K562 (cell line): Measurements from ENCODE around the gene ATAD3B. TPM values are rescaled to one million over a fixed set of nuclear protein-coding genes. Genes with fewer than 3 reads are reported as not detected.

Experiments used
- AFF4 ChIP-seq: sonication (generic); formaldehyde crosslinking; IDR thresholded peaks from 2 replicates; pipeline ENCODE4 v1.8.0; 2023; ENCODE audit warnings: mild to moderate bottlenecking, missing genetic modification reagents
- ARID3A ChIP-seq: IDR thresholded peaks from 2 replicates; pipeline ENCODE4 v1.6.1; 2012; ENCODE audit warnings: low read depth, low read length, improper control_type of control experiment, borderline replicate concordance
- CBX1 ChIP-seq: sonication (generic); IDR thresholded peaks from 2 replicates; pipeline ENCODE4 v1.6.1; 2016; ENCODE audit warnings: antibody characterized with exemption, low read depth, mild to moderate bottlenecking
- FIP1L1 ChIP-seq: fragments of 200-400 bp; formaldehyde crosslinking; IDR thresholded peaks from 2 replicates; pipeline ENCODE4 v1.6.1; 2018; ENCODE audit warnings: mild to moderate bottlenecking, low read depth, low read length; ENCODE audit not compliant: poor library complexity, severe bottlenecking
- HDAC1 ChIP-seq, 2 experiments: fragments of 450-650 bp; IDR thresholded peaks; 2 replicates each; pipeline ENCODE4 v1.6.1; 2016 to 2017; ENCODE audit warnings: inconsistent platforms in 1 of 2, mild to moderate bottlenecking in 1 of 2, moderate library complexity in 1 of 2
- KLF6 ChIP-seq: fragments of 250-450 bp; sonication (Bioruptor Pico); IDR thresholded peaks from 2 replicates; pipeline ENCODE4 v1.4.0; 2020; ENCODE audit warnings: mild to moderate bottlenecking, moderate library complexity, borderline replicate concordance
- NFE2 ChIP-seq: IDR thresholded peaks from 2 replicates; pipeline ENCODE4 v1.6.1; 2014; ENCODE audit warnings: antibody characterized with exemption, low read depth
- POLR2AphosphoS5 ChIP-seq: IDR thresholded peaks from 2 replicates; pipeline ENCODE4 v1.6.1; 2011; ENCODE audit warnings: mild to moderate bottlenecking, low read depth, low read length, moderate library complexity; ENCODE audit not compliant: control insufficient read depth, insufficient read depth
- SLC30A9 ChIP-seq: fragments of 250-450 bp; sonication (Bioruptor Pico); IDR thresholded peaks from 2 replicates; pipeline ENCODE4 v1.8.0; 2022; ENCODE audit warnings: mild to moderate bottlenecking, moderate library complexity
- SNIP1 ChIP-seq: fragments of 450-650 bp; IDR thresholded peaks from 2 replicates; pipeline ENCODE4 v1.7.1; 2017; ENCODE audit warnings: low read depth, mild to moderate bottlenecking
- ZNF184 ChIP-seq: sonication (generic); formaldehyde crosslinking; IDR thresholded peaks from 2 replicates; pipeline ENCODE4 v1.5.0; 2020; ENCODE audit warnings: missing genetic modification reagents
- ZNF24 ChIP-seq: fragments of 450-650 bp; IDR thresholded peaks from 2 replicates; pipeline ENCODE4 v1.6.1; 2016
- ZNF277 ChIP-seq: fragments of 250-450 bp; sonication (Bioruptor Pico); IDR thresholded peaks from 2 replicates; pipeline ENCODE4 v1.8.0; 2022; ENCODE audit warnings: inconsistent platforms, mild to moderate bottlenecking, moderate library complexity, borderline replicate concordance
- ZNF431 ChIP-seq: sonication (generic); formaldehyde crosslinking; IDR thresholded peaks from 2 replicates; pipeline ENCODE4 v1.8.0; 2022; ENCODE audit warnings: mild to moderate bottlenecking, missing genetic modification reagents
- ZNF449 ChIP-seq: fragments of 250-450 bp; sonication (Bioruptor Pico); IDR thresholded peaks from 2 replicates; pipeline ENCODE4 v1.8.0; 2022; ENCODE audit warnings: moderate library complexity, mild to moderate bottlenecking, inconsistent platforms
- ZNF589 ChIP-seq: fragments of 200-800 bp; sonication (Bioruptor generic); IDR thresholded peaks from 2 replicates; pipeline ENCODE4 v1.6.1; 2016; ENCODE audit warnings: low read depth, missing genetic modification characterization, missing compliant biosample characterization
- polyA plus RNA-seq, 8 experiments: library from polyadenylated mRNA; depleted of rRNA in 4 of 8; stranded (reverse) in 5 of 8; unstranded in 3 of 8; fragments of >200 nt; fragmentation: Nextera tagmentation in 2 of 8; fragmentation: Illumina TruSeq in 1 of 8; extraction: Ambion mirVana in 2 of 8; extraction: Trizol in 1 of 8; gene quantifications; 2 replicates each; pipeline versions ENCODE4 v1.2.1 to v1.2.3, GENCODE V29; 2011 to 2014; ENCODE audit warnings: inconsistent platforms in 1 of 8, missing spikeins in 1 of 8
- total RNA-seq, 7 experiments: library from RNA; depleted of rRNA in 6 of 7; stranded (reverse); fragments of >200 nt in 6 of 7; fragmentation: Illumina TruSeq in 2 of 7; extraction: Trizol in 2 of 7; gene quantifications; 2 replicates each; pipeline versions ENCODE4 v1.2.1 to v1.2.3, GENCODE V29; 2011 to 2021; ENCODE audit warnings: low replicate concordance in 1 of 7
- TF ChIP-seq, protein P1 (sequence below): fragments of 450-650 bp; formaldehyde crosslinking; IDR thresholded peaks from 2 replicates; pipeline ENCODE4 v1.4.0; 2022; ENCODE audit warnings: missing genetic modification characterization

ATAD3B gene
- total and polyA plus RNA-seq, 9 of the 15 experiments (the other 6 are each of a cell fraction or from before 2014, with no cell fraction given) = 0.07 to 113 (median 27.7) TPM

- TF ChIP-seq AFF4 (CRISPR knock-in tag) = peak; percentile 93
- TF ChIP-seq ZNF184 (CRISPR knock-in tag) = no peak
- no peak for TF ChIP-seq ARID3A
- no peak for TF ChIP-seq ZNF449
- TF ChIP-seq NFE2 = peak; percentile 46; the same call in 1 of the 2 replicates
- peak; percentile 79; the same call in 1 of the 2 replicates for TF ChIP-seq CBX1
- TF ChIP-seq ZNF277 (CRISPR knock-in tag) = no peak
- peak in 1 of 2 experiments; percentile 96; a peak in 2 of 4 replicates for TF ChIP-seq HDAC1 (IDR thresholded peaks at IDR 0.05)
- TF ChIP-seq KLF6 = no peak
- 0 out of 2 replicates have a peak, but pooled peaks have one; percentile 10 for TF ChIP-seq SLC30A9 (CRISPR knock-in tag)
- TF ChIP-seq POLR2AphosphoS5 = peak; percentile 58; the same call in 1 of the 2 replicates
- TF ChIP-seq FIP1L1 = peak; percentile 85
- TF ChIP-seq ZNF24 = no peak; the same call in 1 of the 2 replicates
- TF ChIP-seq, protein P1, sequence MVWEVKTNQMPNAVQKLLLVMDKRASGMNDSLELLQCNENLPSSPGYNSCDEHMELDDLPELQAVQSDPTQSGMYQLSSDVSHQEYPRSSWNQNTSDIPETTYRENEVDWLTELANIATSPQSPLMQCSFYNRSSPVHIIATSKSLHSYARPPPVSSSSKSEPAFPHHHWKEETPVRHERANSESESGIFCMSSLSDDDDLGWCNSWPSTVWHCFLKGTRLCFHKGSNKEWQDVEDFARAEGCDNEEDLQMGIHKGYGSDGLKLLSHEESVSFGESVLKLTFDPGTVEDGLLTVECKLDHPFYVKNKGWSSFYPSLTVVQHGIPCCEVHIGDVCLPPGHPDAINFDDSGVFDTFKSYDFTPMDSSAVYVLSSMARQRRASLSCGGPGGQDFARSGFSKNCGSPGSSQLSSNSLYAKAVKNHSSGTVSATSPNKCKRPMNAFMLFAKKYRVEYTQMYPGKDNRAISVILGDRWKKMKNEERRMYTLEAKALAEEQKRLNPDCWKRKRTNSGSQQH (CRISPR knock-in tag) = no peak
- no peak; the same call in 1 of the 2 replicates for TF ChIP-seq ZNF589
- TF ChIP-seq SNIP1 = no peak
- TF ChIP-seq ZNF431 (CRISPR knock-in tag) = no peak
These were observed 40.1 kb downstream of the ATAD3B start, which contains the start of gene ATAD3A (continued) for GRCh38 chr1:1511533-1512285.
